HCT116 (cell line): ENCODE data around the gene ATG16L1.

Experiments used
- ATF3 ChIP-seq: IDR thresholded peaks from 2 replicates; pipeline ENCODE4 v1.6.1; 2012
- CTCF ChIP-seq, 3 experiments: fragments of 200-600 bp in 1 of 3; sonication (generic) in 1 of 3; IDR thresholded peaks in 2 of 3; conservative IDR thresholded peaks in 1 of 3; 2 replicates each; pipeline ENCODE4 v1.5.1; 2012 to 2017; ENCODE audit warnings: low read depth in 2 of 3, low read length in 2 of 3, antibody characterized with exemption in 1 of 3, borderline replicate concordance in 1 of 3, control low read depth in 1 of 3, mild to moderate bottlenecking in 1 of 3, mixed read lengths in 1 of 3, mixed run types in 1 of 3, moderate library complexity in 1 of 3; ENCODE audit not compliant: insufficient read depth in 1 of 3
- EGR1 ChIP-seq: IDR thresholded peaks from 2 replicates; pipeline ENCODE4 v1.6.1; 2012; ENCODE audit warnings: low read depth
- ELF1 ChIP-seq: IDR thresholded peaks from 2 replicates; pipeline ENCODE4 v1.6.1; 2012; ENCODE audit warnings: low read depth, borderline replicate concordance
- EZH2 ChIP-seq: fragments of 200-600 bp; sonication (generic); IDR thresholded peaks from 2 replicates; pipeline ENCODE4 v1.6.1; 2017; ENCODE audit warnings: antibody characterized with exemption, mixed run types
- EZH2phosphoT487 ChIP-seq: fragments of 200-600 bp; IDR thresholded peaks from 2 replicates; pipeline ENCODE4 v1.6.1; 2018; ENCODE audit warnings: antibody characterized with exemption, borderline replicate concordance
- JUND ChIP-seq: IDR thresholded peaks from 2 replicates; pipeline ENCODE4 v1.6.1; 2012
- MAX ChIP-seq: IDR thresholded peaks from 2 replicates; pipeline ENCODE4 v1.6.1; 2012
- POLR2A ChIP-seq: IDR thresholded peaks from 2 replicates; pipeline ENCODE4 v1.7.0; 2011; ENCODE audit warnings: borderline replicate concordance; ENCODE audit not compliant: insufficient read depth, insufficient read length; ENCODE audit errors: extremely low read depth
- POLR2AphosphoS5 ChIP-seq: IDR thresholded peaks from 2 replicates; pipeline ENCODE4 v1.6.1; 2011; ENCODE audit warnings: mild to moderate bottlenecking, low read depth, low read length, moderate library complexity
- REST ChIP-seq: IDR thresholded peaks from 2 replicates; pipeline ENCODE4 v1.6.1; 2012; ENCODE audit warnings: low read depth
- TCF7L2 ChIP-seq: IDR thresholded peaks from 2 replicates; pipeline ENCODE4 v1.7.0; 2011; ENCODE audit warnings: borderline replicate concordance, inconsistent platforms; ENCODE audit not compliant: insufficient read depth, insufficient read length; ENCODE audit errors: extremely low read depth

- TF ChIP-seq ATF3 (no peak), EGR1 (no peak), POLR2AphosphoS5 (no peak), EZH2 (no peak), CTCF (IDR thresholded peaks at IDR 0.05 in 2 of 3, conservative IDR thresholded peaks at IDR 0.05 in 1 of 3; ENCODE audit: borderline replicate concordance in 1 of 3, insufficient read depth in 1 of 3, low read depth in 2 of 3, low read length in 2 of 3) (no peak), MAX (no peak), TCF7L2 (no peak), REST (no peak), EZH2phosphoT487 (no peak), JUND (no peak), POLR2A (no peak), ELF1 (no peak)
Measured at GRCh38 chr2:233314180-233314925, 62.9 kb downstream of the ATG16L1 start.
